Gastroesophageal sphincter (tissue), 4 donors: ENCODE measurements around the gene TBC1D26. TPM values are rescaled to one million over a fixed set of nuclear protein-coding genes. Genes with fewer than 3 reads are reported as not detected.
"Not testable (repeated sequence)": the region's sequence is repeated elsewhere in the genome, so short reads cannot be mapped to it uniquely, and the experiment has no call there.

Experiments used
- ATAC-seq: fragments of 150-250 bp; one replicate; pipeline ENCODE4 v1.9.1; 2016; ENCODE audit warnings: mild to moderate bottlenecking, moderate library complexity
- H3K27ac ChIP-seq, 4 donors: fragments of 200-600 bp; sonication (generic) in 3 of 4; 1 replicate in 3 of 4; 2 replicates in 1 of 4; pipeline ENCODE4 v1.5.1; 2016 to 2019
- H3K27me3 ChIP-seq: fragments of 200-600 bp; sonication (generic); one replicate; pipeline ENCODE4 v1.5.1; 2019
- H3K36me3 ChIP-seq, 2 donors: fragments of 200-600 bp; sonication (generic); one replicate each; pipeline ENCODE4 v1.5.1; 2019; ENCODE audit warnings: control low read depth in 1 of 2
- H3K4me1 ChIP-seq, 3 donors: fragments of 200-600 bp; sonication (generic); 1 replicate in 2 of 3; 2 replicates in 1 of 3; pipeline ENCODE4 v1.5.1; 2016 to 2019; ENCODE audit warnings: control low read depth in 2 of 3
- H3K4me3 ChIP-seq, 2 donors: fragments of 200-600 bp; sonication (generic); one replicate each; pipeline ENCODE4 v1.5.1; 2019; ENCODE audit warnings: mild to moderate bottlenecking in 1 of 2, moderate library complexity in 1 of 2
- H3K9me3 ChIP-seq, 3 donors: fragments of 200-600 bp; sonication (generic); one replicate each; pipeline ENCODE4 v1.5.1; 2017 to 2019; ENCODE audit warnings: control low read depth in 2 of 3
- EP300 ChIP-seq: sonication (generic); formaldehyde crosslinking; IDR thresholded peaks from one replicate; pipeline ENCODE4 v1.6.1; 2017; ENCODE audit warnings: antibody characterized with exemption, mild to moderate bottlenecking
- POLR2A ChIP-seq, 2 donors: fragments of 450-650 bp; IDR thresholded peaks; one replicate each; pipeline ENCODE4 v1.6.1; 2017; ENCODE audit warnings: antibody characterized with exemption in 2 of 2, mild to moderate bottlenecking in 2 of 2, moderate library complexity in 1 of 2
- POLR2AphosphoS5 ChIP-seq: sonication (generic); formaldehyde crosslinking; IDR thresholded peaks from one replicate; pipeline ENCODE4 v1.6.1; 2017; ENCODE audit warnings: antibody characterized with exemption
- WGBS, 2 donors: methylation state at CpG; one replicate each; pipeline ENCODE4 v1.1.5; 2018; ENCODE audit warnings: low coverage in 1 of 2; 5-methylcytosine and 5-hydroxymethylcytosine counted together
- total RNA-seq, 4 donors: library from RNA; depleted of rRNA; stranded (reverse); fragments of >200 nt; gene quantifications; one replicate each; pipeline ENCODE4 v1.1.0, GENCODE V29; 2016
- TF ChIP-seq, protein P1 (sequence below), 4 experiments: fragments of 200-600 bp in 2 of 4; fragments of 450-650 bp in 2 of 4; sonication (generic) in 1 of 4; IDR thresholded peaks; one replicate each; pipeline ENCODE4 v1.5.1; 2017 to 2019; ENCODE audit warnings: antibody characterized with exemption in 4 of 4, mild to moderate bottlenecking in 2 of 4, moderate library complexity in 2 of 4

Gene TBC1D26
- total RNA-seq, 4 donors from 2014 or later: 0.08 to 0.93 TPM; not detected in 2

- not testable (repeated sequence) for H3K36me3 ChIP-seq, H3K4me3 ChIP-seq, H3K9me3 ChIP-seq, H3K27ac ChIP-seq, H3K27me3 ChIP-seq, ATAC-seq, H3K4me1 ChIP-seq
- WGBS, 2 donors: 100% methylated on average over 1 of the region's 10 CpGs; no CpG with 5 or more reads in 1 of the 2 donors
These were observed 1.2 kb downstream of the TBC1D26 start for GRCh38 chr17:15733174-15733789.

DNA sequence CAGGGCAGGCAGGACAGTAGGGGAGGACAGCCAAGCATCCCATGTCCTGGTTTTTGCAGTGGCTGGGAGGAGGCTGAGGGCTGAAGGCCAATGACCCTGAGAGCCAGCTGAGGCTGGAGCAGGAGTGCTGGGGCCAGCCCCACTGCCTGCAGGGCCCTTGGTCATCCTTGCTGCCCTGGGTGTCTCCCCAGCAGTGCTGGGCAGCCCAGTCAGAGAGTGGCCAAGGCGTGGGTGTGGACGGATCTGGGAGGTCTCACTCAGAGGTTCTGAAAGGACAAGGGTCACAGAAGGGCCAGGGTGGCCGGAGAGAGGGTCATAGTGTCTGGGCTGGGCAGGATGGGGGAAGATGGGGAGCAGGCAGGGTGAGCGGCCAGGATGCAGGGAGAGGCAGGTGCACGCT is 4.5 kb downstream of the TBC1D26 start:
- not testable (repeated sequence) for H3K9me3 ChIP-seq, H3K27me3 ChIP-seq, H3K27ac ChIP-seq, H3K4me1 ChIP-seq, ATAC-seq, H3K36me3 ChIP-seq, H3K4me3 ChIP-seq
- 80 to 100% methylated on average over 2 to 4 of the region's 5 CpGs for WGBS, 2 donors

- no peaks in the 10 kb centered on the region for H3K36me3 ChIP-seq
- no peak overlapping the region for H3K27ac ChIP-seq
- TF ChIP-seq POLR2AphosphoS5 (no peak), EP300 (no peak), POLR2A (IDR thresholded peaks at IDR 0.05) (no peak)
- TF ChIP-seq, protein P1, sequence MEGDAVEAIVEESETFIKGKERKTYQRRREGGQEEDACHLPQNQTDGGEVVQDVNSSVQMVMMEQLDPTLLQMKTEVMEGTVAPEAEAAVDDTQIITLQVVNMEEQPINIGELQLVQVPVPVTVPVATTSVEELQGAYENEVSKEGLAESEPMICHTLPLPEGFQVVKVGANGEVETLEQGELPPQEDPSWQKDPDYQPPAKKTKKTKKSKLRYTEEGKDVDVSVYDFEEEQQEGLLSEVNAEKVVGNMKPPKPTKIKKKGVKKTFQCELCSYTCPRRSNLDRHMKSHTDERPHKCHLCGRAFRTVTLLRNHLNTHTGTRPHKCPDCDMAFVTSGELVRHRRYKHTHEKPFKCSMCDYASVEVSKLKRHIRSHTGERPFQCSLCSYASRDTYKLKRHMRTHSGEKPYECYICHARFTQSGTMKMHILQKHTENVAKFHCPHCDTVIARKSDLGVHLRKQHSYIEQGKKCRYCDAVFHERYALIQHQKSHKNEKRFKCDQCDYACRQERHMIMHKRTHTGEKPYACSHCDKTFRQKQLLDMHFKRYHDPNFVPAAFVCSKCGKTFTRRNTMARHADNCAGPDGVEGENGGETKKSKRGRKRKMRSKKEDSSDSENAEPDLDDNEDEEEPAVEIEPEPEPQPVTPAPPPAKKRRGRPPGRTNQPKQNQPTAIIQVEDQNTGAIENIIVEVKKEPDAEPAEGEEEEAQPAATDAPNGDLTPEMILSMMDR (IDR thresholded peaks at IDR 0.05): no peak
- H3K9me3 ChIP-seq: no peaks in the 10 kb centered on the region
- no peaks in the 10 kb centered on the region for H3K4me1 ChIP-seq
- H3K4me3 ChIP-seq: no peak overlapping the region
- 90% methylated on average over 2 to 6 of the region's 10 CpGs for WGBS, 2 donors
- no peaks in the 10 kb centered on the region for H3K27me3 ChIP-seq
- ATAC-seq: no peak
These were observed 6.0 kb downstream of the TBC1D26 start for GRCh38 chr17:15738066-15738465.

DNA sequence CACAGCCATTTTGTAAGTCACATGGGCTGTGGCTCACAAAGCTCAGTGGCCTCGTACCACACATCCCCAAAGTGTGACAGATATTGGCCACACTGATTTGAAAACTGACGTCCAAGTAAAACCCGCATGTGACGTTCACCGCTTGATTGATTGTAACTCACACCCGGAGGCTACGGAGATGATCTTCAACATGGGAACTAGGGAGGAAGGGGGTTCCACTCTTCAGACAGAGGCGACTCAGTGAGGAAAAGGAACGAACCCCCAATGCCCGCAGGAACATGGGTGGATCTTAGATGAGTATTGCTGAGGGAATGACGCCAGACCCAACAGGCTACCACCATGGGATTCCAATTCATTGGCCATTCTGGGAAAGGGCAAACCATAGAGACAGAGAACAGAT is 7.2 kb downstream of the TBC1D26 start:
- not testable (repeated sequence) for H3K4me1 ChIP-seq, H3K9me3 ChIP-seq, H3K4me3 ChIP-seq, ATAC-seq, H3K27ac ChIP-seq, H3K27me3 ChIP-seq, H3K36me3 ChIP-seq
- 83 to 84% methylated on average over 5 to 6 of the region's 11 CpGs for WGBS, 2 donors

DNA sequence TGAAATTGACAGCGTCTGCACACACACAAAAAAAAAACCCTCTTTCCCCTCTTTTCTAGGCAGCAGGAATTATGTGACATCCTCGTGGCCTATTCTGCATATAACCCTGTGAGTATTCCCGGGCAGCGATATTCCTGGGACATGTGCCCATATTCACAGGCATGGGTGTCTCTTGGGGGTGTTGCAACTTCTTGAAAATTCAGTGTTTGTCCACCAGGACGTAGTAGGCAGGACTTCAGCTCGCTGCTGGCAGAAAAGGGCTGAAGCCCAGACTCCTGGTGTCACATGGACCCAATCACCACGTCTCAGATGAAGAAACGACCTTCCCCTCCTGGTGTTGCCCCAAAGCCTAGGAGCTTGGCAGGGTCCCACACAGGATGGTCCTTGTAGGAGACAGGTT is 8.0 kb downstream of the TBC1D26 start:
- not testable (repeated sequence) for H3K27ac ChIP-seq, ATAC-seq, H3K4me3 ChIP-seq, H3K27me3 ChIP-seq, H3K9me3 ChIP-seq, H3K36me3 ChIP-seq, H3K4me1 ChIP-seq
- WGBS, 2 donors: 53 to 80% methylated on average over 1 to 6 of the region's 8 CpGs

DNA sequence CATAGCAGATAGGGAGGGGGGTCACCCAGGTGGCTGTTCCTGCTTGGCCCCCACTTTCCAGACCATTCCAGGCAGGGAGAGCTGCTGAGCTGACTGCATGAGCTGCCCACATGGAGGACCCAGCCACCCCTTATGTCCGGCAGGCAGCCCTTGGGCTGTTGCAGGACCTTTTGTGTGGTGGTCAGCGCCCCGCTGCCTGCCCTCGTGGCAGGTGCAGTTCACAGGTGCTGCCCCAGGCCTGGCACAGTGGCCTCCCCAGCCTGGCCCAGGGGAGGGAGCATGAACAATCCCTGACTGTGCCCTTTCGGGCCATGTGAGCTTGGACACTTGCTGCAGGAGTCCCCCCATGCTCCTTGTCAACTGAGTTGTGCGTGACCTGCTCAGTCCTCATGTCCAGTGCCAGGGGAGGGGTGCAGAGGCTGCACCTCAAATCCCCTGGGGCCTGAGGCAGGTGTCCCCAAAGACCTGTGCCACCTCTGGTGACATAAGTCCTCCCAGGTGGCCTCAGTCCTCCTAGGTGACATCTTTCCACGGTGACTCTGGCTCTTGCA is 8.6 kb downstream of the TBC1D26 start:
- Histone ChIP-seq H3K4me3 (no peak overlapping the region), H3K4me1 (no peaks in the 10 kb centered on the region), H3K9me3 (no peaks in the 10 kb centered on the region), H3K27me3 (no peaks in the 10 kb centered on the region), H3K27ac (no peak overlapping the region), H3K36me3 (no peaks in the 10 kb centered on the region)
- no CpG with 5 or more reads among the region's 7 CpGs for WGBS, 2 donors
- no peak for TF ChIP-seq POLR2AphosphoS5
- TF ChIP-seq, protein P1 (IDR thresholded peaks at IDR 0.05): no peak
- no peak for TF ChIP-seq EP300
- TF ChIP-seq POLR2A (IDR thresholded peaks at IDR 0.05): no peak
- ATAC-seq: no peak

- Histone ChIP-seq H3K9me3 (no peaks in the 10 kb centered on the region), H3K4me1 (no peaks in the 10 kb centered on the region), H3K4me3 (no peak overlapping the region), H3K27ac (no peak overlapping the region), H3K27me3 (no peaks in the 10 kb centered on the region), H3K36me3 (no peaks in the 10 kb centered on the region)
- TF ChIP-seq POLR2A (IDR thresholded peaks at IDR 0.05): no peak
- TF ChIP-seq EP300: no peak
- no peak for TF ChIP-seq POLR2AphosphoS5
- TF ChIP-seq, protein P1 (IDR thresholded peaks at IDR 0.05): no peak
- 82% methylated on average over 2 of the region's 9 CpGs; no CpG with 5 or more reads in 1 of the 2 donors for WGBS, 2 donors
- no peak for ATAC-seq
These were observed 9.5 kb downstream of the TBC1D26 start for GRCh38 chr17:15741624-15742023.
